Vagina (tissue), 2 donors: ENCODE data around the gene TBC1D22A. TPM values are rescaled to one million over a fixed set of nuclear protein-coding genes. Genes with fewer than 3 reads are reported as not detected.

Experiments used
- DNase-seq, 2 donors: peaks; one replicate each; pipeline ENCODE4 v3.0.0-alpha.2; 2017; ENCODE audit errors: extremely low spot score in 2 of 2
- H3K27ac ChIP-seq: fragments of 200-600 bp; sonication (generic); one replicate; pipeline ENCODE4 v1.5.1; 2019
- H3K27me3 ChIP-seq: fragments of 200-600 bp; sonication (generic); one replicate; pipeline ENCODE4 v1.5.1; 2019
- H3K36me3 ChIP-seq, 2 donors: fragments of 200-600 bp; sonication (generic); one replicate each; pipeline ENCODE4 v1.5.1; 2017 to 2019
- H3K4me1 ChIP-seq: fragments of 200-600 bp; sonication (generic); one replicate; pipeline ENCODE4 v1.5.1; 2019
- H3K4me3 ChIP-seq, 2 donors: fragments of 200-600 bp; sonication (generic); 1 replicate in 1 of 2; 2 replicates in 1 of 2; pipeline ENCODE4 v1.5.1; 2016 to 2019
- H3K9me3 ChIP-seq: fragments of 200-600 bp; sonication (generic); one replicate; pipeline ENCODE4 v1.5.1; 2019
- POLR2A ChIP-seq, 2 donors: fragments of 450-650 bp; IDR thresholded peaks; one replicate each; pipeline ENCODE4 v1.6.1; 2017; ENCODE audit warnings: antibody characterized with exemption in 2 of 2, mild to moderate bottlenecking in 2 of 2, moderate library complexity in 2 of 2
- POLR2AphosphoS5 ChIP-seq, 2 donors: sonication (generic); formaldehyde crosslinking; IDR thresholded peaks; one replicate each; pipeline ENCODE4 v1.9.0; 2017; ENCODE audit warnings: antibody characterized with exemption in 2 of 2, mild to moderate bottlenecking in 2 of 2, low read depth in 1 of 2; ENCODE audit not compliant: insufficient read depth in 1 of 2
- intact Hi-C: fragments of 100-400 bp; cut with DNase I; formaldehyde crosslinking; loops from one replicate; pipeline ENCODE4 v1.15.1; 2023
- total RNA-seq: library from RNA; depleted of rRNA; stranded (reverse); fragments of >200 nt; gene quantifications from one replicate; pipeline ENCODE4 v1.2.3, GENCODE V29; 2016
- TF ChIP-seq, protein P1 (sequence below), 3 experiments: fragments of 450-650 bp in 2 of 3; fragments of 200-600 bp in 1 of 3; sonication (generic) in 1 of 3; IDR thresholded peaks; one replicate each; pipeline ENCODE4 v1.5.1; 2017 to 2019; ENCODE audit warnings: antibody characterized with exemption in 3 of 3, mild to moderate bottlenecking in 2 of 3, moderate library complexity in 2 of 3

Gene TBC1D22A
- total RNA-seq, 1 donor from 2014 or later: 38.3 TPM

DNA sequence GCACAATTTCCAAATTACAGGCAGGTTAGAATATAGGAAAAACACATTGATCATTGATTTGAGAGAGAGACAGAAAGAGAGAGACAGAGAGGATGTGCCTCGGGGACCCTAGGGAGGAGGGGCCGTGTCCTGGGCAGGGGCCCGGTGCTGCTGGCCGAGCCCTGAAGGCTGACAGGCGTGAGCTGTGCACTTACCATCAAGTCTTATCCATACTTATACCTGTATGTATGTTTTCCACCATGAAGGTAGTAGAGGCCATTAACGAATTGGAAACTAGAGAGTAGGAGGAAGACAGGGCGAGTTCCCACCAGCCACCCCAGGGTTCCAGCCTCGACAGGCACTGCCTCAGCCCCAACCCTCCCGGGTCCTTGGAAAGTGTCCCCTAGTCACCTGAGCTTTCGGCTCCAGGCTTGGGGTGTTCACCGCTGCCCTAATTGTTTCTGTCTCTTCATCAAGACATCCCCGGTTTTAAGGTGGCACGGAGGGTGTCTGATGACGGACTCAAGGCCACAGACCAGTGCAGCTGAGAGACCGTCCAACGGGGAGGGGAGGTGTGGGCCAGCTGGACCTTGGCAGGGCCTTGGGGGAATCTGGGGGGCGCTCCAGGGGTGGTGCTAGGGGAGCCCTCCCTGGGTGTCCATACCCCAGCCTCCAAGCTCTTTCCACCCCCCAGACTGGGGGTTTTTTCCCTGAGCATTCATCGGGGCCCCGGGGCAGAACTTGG, 431.3 kb downstream of the TBC1D22A start:
- H3K27me3 ChIP-seq: no peaks in the 10 kb centered on the region
- TF ChIP-seq, protein P1, sequence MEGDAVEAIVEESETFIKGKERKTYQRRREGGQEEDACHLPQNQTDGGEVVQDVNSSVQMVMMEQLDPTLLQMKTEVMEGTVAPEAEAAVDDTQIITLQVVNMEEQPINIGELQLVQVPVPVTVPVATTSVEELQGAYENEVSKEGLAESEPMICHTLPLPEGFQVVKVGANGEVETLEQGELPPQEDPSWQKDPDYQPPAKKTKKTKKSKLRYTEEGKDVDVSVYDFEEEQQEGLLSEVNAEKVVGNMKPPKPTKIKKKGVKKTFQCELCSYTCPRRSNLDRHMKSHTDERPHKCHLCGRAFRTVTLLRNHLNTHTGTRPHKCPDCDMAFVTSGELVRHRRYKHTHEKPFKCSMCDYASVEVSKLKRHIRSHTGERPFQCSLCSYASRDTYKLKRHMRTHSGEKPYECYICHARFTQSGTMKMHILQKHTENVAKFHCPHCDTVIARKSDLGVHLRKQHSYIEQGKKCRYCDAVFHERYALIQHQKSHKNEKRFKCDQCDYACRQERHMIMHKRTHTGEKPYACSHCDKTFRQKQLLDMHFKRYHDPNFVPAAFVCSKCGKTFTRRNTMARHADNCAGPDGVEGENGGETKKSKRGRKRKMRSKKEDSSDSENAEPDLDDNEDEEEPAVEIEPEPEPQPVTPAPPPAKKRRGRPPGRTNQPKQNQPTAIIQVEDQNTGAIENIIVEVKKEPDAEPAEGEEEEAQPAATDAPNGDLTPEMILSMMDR (IDR thresholded peaks at IDR 0.05): no peak
- TF ChIP-seq POLR2AphosphoS5 (IDR thresholded peaks at IDR 0.05; ENCODE audit: insufficient read depth in 1 of 2, low read depth in 1 of 2) (no peak), POLR2A (IDR thresholded peaks at IDR 0.05) (no peak)
- no peaks in the 10 kb centered on the region for H3K4me1 ChIP-seq
- no peak overlapping the region for H3K4me3 ChIP-seq
- no peaks in the 10 kb centered on the region for H3K9me3 ChIP-seq
- intact Hi-C loops: no loop called here
- peak; percentile 40 to 70 for DNase-seq
- no peak overlapping the region for H3K27ac ChIP-seq
- H3K36me3 ChIP-seq: no peaks in the 10 kb centered on the region

DNA sequence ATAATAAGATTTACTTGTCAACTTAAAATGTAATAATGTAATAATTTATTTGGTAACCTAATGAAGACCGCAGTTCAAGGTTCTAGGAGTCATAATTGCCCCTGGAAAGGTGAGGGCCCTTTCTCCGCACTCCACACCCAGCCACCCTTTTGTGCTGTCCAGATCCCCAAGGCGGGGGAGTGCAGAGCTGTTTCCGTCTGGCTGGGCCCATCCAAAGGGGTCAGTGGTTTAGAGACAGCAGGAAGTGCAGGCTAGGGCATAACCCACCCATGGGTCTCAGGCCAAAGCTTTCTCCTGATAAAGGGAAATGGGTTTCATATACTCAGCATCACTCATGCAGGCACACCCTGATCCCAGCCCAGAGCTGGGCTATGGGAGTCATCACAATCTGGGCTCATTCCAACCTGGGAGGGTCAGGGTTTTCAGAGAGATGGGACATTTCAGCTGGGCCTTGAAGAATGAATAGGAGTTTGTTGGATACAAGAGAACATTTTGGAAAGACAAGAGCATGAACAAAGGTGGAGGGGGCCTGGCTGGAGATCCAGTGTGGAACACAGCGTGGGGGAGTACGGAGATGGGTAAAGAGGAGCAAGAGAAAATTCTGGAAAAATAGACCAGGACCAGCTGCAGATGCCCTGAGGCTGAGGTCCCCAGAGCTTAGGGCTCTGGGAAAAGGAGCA, 432.2 kb downstream of the TBC1D22A start:
- TF ChIP-seq POLR2AphosphoS5 (IDR thresholded peaks at IDR 0.05; ENCODE audit: insufficient read depth in 1 of 2, low read depth in 1 of 2): no peak
- TF ChIP-seq POLR2A (IDR thresholded peaks at IDR 0.05): no peak
- TF ChIP-seq, protein P1 (IDR thresholded peaks at IDR 0.05): no peak
- Histone ChIP-seq H3K4me1 (no peaks in the 10 kb centered on the region), H3K4me3 (no peak overlapping the region), H3K27ac (no peak overlapping the region), H3K9me3 (no peaks in the 10 kb centered on the region), H3K36me3 (no peaks in the 10 kb centered on the region), H3K27me3 (no peaks in the 10 kb centered on the region)
- peak in 1 of 2 donors; percentile 54 for DNase-seq
- intact Hi-C loops: no loop called here

DNA sequence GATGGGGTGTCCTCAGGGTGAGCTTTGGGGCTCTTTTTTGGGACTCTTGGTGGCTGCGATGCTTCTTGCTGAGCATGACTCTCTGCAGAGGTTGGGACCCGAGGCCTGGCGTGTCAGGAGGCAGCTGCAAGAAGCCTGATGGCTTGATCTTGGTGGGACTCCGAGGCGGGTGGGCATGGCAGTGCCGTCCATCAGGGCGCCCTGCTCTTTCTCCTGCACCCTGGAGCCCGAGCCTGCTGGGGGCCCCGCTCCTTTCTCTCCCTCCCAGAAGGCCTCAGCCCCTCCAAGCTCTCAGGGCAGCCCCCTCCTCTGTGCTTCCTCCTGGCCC, 432.7 kb downstream of the TBC1D22A start:
- Histone ChIP-seq H3K9me3 (no peaks in the 10 kb centered on the region), H3K4me3 (no peak overlapping the region), H3K27me3 (no peaks in the 10 kb centered on the region), H3K4me1 (no peaks in the 10 kb centered on the region), H3K27ac (no peak overlapping the region), H3K36me3 (no peaks in the 10 kb centered on the region)
- intact Hi-C loops: no loop called here
- TF ChIP-seq POLR2A (IDR thresholded peaks at IDR 0.05): no peak
- TF ChIP-seq, protein P1 (IDR thresholded peaks at IDR 0.05): no peak
- no peak for TF ChIP-seq POLR2AphosphoS5 (IDR thresholded peaks at IDR 0.05; ENCODE audit: insufficient read depth in 1 of 2, low read depth in 1 of 2)
- DNase-seq: peak in 1 of 2 donors; percentile 32

DNA sequence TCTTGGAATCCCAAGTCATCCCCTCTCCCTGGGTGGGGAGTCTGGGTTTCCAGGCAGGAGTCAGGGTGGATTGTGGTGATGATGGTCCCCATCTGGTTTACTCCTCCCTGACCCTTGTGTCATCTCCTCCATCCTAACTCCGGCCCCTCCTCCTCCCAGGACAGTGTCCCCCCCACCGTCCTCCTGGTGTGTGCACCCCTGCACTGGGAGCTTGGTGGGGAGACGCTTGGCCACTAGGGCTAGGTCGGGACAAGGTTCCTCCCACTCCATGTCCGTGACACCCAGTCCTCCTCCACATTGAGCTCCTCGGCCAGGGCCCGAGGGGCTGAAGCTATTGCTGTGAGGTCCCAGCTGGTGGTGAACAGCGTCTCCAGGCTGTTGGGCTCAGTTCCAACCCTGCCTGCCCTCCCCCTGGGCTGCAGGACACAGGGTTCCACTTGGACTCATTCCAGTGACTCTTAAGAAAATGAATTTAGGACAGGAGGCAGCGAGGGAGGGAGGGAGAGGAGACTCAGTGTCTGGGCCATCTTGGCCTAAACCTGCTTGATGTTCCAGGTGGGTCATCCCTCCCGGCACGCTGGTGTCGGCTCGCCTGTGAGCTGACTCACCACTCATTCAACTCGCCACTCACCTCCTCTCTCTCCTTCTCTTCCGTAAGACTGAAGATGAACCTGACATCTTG, 433.2 kb downstream of the TBC1D22A start:
- TF ChIP-seq, protein P1 (IDR thresholded peaks at IDR 0.05): no peak
- TF ChIP-seq POLR2AphosphoS5 (IDR thresholded peaks at IDR 0.05; ENCODE audit: insufficient read depth in 1 of 2, low read depth in 1 of 2) (no peak), POLR2A (IDR thresholded peaks at IDR 0.05) (no peak)
- Histone ChIP-seq H3K27me3 (no peaks in the 10 kb centered on the region), H3K4me3 (no peak overlapping the region), H3K27ac (no peak overlapping the region), H3K36me3 (no peaks in the 10 kb centered on the region), H3K4me1 (no peaks in the 10 kb centered on the region), H3K9me3 (no peaks in the 10 kb centered on the region)
- intact Hi-C loops: no loop called here
- DNase-seq: peak; percentile 71 to 87
